SK-N-MC (cell line): ENCODE results near the gene PLLP.

Experiments
- EZH2 ChIP-seq: fragments of 200-600 bp; sonication (generic); IDR thresholded peaks from one replicate; pipeline ENCODE4 v1.6.1; 2017; ENCODE audit warnings: antibody characterized with exemption
- FOXP2 ChIP-seq: optimal IDR thresholded peaks from 2 replicates; pipeline ENCODE3; 2011; ENCODE audit warnings: mild to moderate bottlenecking, moderate library complexity; ENCODE audit not compliant: insufficient read depth; ENCODE audit errors: extremely low read length, control extremely low read depth
- POLR2AphosphoS5 ChIP-seq: IDR thresholded peaks from 2 replicates; pipeline ENCODE4 v1.6.1; 2012; ENCODE audit warnings: mild to moderate bottlenecking, low read depth, low read length, borderline replicate concordance

GRCh38 chr16:57289391-57290257 is 5.2 kb upstream of the PLLP start:
- no peak for TF ChIP-seq EZH2
- TF ChIP-seq POLR2AphosphoS5: no peak
- no peak for TF ChIP-seq FOXP2
